Measurements from ENCODE around the gene VCAN.

- TF ChIP-seq CTCF (IDR thresholded peaks at IDR 0.05; ENCODE audit: low read depth, low read length, missing input control) (no peak), SP1 (IDR thresholded peaks at IDR 0.05) (no peak), HNF4A (conservative IDR thresholded peaks at IDR 0.05) (no peak), ATF3 (IDR thresholded peaks at IDR 0.05) (no peak), YY1 (IDR thresholded peaks at IDR 0.05) (no peak)
Observed at GRCh38 chr5:83441747-83442146, 29.8 kb upstream of the VCAN start.

Measured in liver (tissue), 3 donors.